ENCODE measurements around the gene ELOA.

The ELOA gene

DNA sequence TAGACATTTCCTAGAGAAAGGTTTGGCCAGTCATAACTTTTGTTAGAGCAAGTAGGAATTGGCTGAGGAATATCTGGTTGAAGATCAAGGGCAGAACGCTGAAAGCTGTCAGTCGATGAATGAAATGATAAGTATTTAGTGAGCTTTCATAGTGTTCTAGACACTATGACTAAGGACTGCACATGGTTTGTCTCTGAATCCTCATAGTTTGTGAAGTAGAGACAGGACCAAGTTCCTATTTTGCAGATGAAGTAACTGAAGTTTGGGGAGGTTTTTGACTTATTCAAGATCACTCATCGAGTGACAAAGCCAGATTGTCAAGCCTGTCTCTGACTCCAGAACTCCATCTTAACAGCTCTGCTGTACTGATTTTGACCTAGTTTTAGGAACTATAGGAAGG lies 4.7 kb downstream of the ELOA start:
- DNase-seq = no peak
- TF ChIP-seq, protein P1, sequence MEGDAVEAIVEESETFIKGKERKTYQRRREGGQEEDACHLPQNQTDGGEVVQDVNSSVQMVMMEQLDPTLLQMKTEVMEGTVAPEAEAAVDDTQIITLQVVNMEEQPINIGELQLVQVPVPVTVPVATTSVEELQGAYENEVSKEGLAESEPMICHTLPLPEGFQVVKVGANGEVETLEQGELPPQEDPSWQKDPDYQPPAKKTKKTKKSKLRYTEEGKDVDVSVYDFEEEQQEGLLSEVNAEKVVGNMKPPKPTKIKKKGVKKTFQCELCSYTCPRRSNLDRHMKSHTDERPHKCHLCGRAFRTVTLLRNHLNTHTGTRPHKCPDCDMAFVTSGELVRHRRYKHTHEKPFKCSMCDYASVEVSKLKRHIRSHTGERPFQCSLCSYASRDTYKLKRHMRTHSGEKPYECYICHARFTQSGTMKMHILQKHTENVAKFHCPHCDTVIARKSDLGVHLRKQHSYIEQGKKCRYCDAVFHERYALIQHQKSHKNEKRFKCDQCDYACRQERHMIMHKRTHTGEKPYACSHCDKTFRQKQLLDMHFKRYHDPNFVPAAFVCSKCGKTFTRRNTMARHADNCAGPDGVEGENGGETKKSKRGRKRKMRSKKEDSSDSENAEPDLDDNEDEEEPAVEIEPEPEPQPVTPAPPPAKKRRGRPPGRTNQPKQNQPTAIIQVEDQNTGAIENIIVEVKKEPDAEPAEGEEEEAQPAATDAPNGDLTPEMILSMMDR (IDR thresholded peaks at IDR 0.05; ENCODE audit: low read depth, low read length) = no peak
- H3K36me3 ChIP-seq = peaks cover 39% of the 10 kb centered on the region
- no peaks in the 10 kb centered on the region for H3K27me3 ChIP-seq
- no peaks in the 10 kb centered on the region for H3K9me3 ChIP-seq
- no peak overlapping the region for H3K4me3 ChIP-seq (ENCODE audit: low read depth, low read length)
- no peaks in the 10 kb centered on the region for H3K4me1 ChIP-seq

DNA sequence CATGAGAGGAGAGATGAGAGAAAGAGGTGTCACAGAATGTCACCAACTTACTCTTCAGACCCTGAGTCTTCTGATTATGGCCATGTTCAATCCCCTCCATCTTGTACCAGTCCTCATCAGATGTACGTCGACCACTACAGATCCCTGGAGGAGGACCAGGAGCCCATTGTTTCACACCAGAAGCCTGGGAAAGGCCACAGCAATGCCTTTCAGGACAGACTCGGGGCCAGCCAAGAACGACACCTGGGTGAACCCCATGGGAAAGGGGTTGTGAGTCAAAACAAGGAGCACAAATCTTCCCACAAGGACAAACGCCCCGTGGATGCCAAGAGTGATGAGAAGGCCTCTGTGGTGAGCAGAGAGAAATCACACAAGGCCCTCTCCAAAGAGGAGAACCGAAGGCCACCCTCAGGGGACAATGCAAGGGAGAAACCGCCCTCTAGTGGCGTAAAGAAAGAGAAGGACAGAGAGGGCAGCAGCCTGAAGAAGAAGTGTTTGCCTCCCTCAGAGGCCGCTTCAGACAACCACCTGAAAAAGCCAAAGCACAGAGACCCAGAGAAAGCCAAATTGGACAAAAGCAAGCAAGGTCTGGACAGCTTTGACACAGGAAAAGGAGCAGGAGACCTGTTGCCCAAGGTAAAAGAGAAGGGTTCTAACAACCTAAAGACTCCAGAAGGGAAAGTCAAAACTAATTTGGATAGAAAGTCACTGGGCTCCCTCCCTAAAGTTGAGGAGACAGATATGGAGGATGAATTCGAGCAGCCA lies 8.0 kb downstream of the ELOA start:
- H3K4me1 ChIP-seq = no peaks in the 10 kb centered on the region
- H3K36me3 ChIP-seq = peaks cover 63% of the 10 kb centered on the region
- H3K9me3 ChIP-seq = no peaks in the 10 kb centered on the region
- no peak overlapping the region for H3K4me3 ChIP-seq (ENCODE audit: low read depth, low read length)
- TF ChIP-seq, protein P1 (IDR thresholded peaks at IDR 0.05; ENCODE audit: low read depth, low read length) = peak; percentile 73
- no peaks in the 10 kb centered on the region for H3K27me3 ChIP-seq
- DNase-seq = peak; percentile 53

DNA sequence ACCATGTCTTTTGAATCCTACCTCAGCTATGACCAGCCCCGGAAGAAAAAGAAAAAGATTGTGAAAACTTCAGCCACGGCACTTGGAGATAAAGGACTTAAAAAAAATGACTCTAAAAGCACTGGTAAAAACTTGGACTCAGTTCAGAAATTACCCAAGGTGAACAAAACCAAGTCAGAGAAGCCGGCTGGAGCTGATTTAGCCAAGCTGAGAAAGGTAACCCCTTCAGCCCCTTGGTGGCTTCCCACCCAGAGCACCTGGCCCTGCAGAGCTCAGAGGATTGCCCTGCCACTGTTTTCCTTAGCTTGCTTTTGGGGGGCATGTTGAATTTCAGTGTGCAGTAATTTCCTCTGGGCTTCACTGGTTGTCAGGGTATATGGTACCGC lies 8.5 kb downstream of the ELOA start:
- no peaks in the 10 kb centered on the region for H3K27me3 ChIP-seq
- H3K9me3 ChIP-seq = no peaks in the 10 kb centered on the region
- TF ChIP-seq, protein P1 (IDR thresholded peaks at IDR 0.05; ENCODE audit: low read depth, low read length) = no peak
- DNase-seq = no peak
- H3K4me3 ChIP-seq (ENCODE audit: low read depth, low read length) = no peak overlapping the region
- peaks cover 67% of the 10 kb centered on the region for H3K36me3 ChIP-seq
- no peaks in the 10 kb centered on the region for H3K4me1 ChIP-seq

DNA sequence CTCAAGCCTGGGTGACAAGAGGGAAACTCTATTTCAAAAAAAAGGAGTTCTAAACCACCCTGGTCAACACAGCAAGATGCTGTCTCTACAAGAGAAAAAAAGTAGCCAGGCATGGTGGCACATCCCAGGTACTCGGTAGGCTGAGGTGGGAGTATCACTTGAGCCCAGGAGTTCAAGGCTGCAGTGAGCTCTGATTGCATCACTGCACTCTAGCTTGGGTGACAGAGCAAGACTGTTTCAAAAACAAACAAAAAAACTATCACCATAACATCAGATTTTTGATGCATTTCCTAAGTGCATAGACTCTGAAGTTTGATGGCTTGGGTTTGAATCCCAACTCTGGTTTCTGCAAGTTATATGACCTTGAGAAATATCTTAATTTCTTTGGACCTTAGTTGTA lies 9.6 kb downstream of the ELOA start:
- H3K4me1 ChIP-seq = no peaks in the 10 kb centered on the region
- H3K36me3 ChIP-seq = peaks cover 71% of the 10 kb centered on the region
- H3K4me3 ChIP-seq (ENCODE audit: low read depth, low read length) = no peak overlapping the region
- H3K9me3 ChIP-seq = no peaks in the 10 kb centered on the region
- H3K27me3 ChIP-seq = no peaks in the 10 kb centered on the region
- TF ChIP-seq, protein P1 (IDR thresholded peaks at IDR 0.05; ENCODE audit: low read depth, low read length) = no peak
- DNase-seq = no peak

- Histone ChIP-seq H3K27me3 (no peaks in the 10 kb centered on the region), H3K4me3 (ENCODE audit: low read depth, low read length) (no peak overlapping the region), H3K9me3 (no peaks in the 10 kb centered on the region), H3K36me3 (peaks cover 69% of the 10 kb centered on the region), H3K4me1 (no peaks in the 10 kb centered on the region)
- TF ChIP-seq, protein P1 (IDR thresholded peaks at IDR 0.05; ENCODE audit: low read depth, low read length) = no peak
- DNase-seq = no peak
Measured at GRCh38 chr1:23756676-23757075, 13.4 kb downstream of the ELOA start.

GRCh38 chr1:23757812-23758211 lies 14.5 kb downstream of the ELOA start:
- DNase-seq = no peak
- no peaks in the 10 kb centered on the region for H3K9me3 ChIP-seq
- TF ChIP-seq, protein P1 (IDR thresholded peaks at IDR 0.05; ENCODE audit: low read depth, low read length) = no peak
- H3K4me3 ChIP-seq (ENCODE audit: low read depth, low read length) = no peak overlapping the region
- H3K36me3 ChIP-seq = peaks cover 58% of the 10 kb centered on the region
- no peaks in the 10 kb centered on the region for H3K27me3 ChIP-seq
- no peaks in the 10 kb centered on the region for H3K4me1 ChIP-seq
